Measurements from ENCODE around the gene PHF20. TPM values are rescaled to one million over a fixed set of nuclear protein-coding genes. Genes with fewer than 3 reads are reported as not detected.
A peak's percentile ranks its signal among the peaks of the same experiment; 100 is the strongest.
"Not testable (repeated sequence)": the region's sequence is repeated elsewhere in the genome, so short reads cannot be mapped to it uniquely, and the experiment has no call there.

Gene PHF20
- total and polyA plus RNA-seq, 5 donors from 2014 or later, result 87.3 to 159 (median 102) TPM

GRCh38 chr20:35762461-35762860, 9.4 kb upstream of the PHF20 start:
- H3K27ac Mint-ChIP-seq, result peak overlapping the region in 2 of 3 donors; percentile 53 to 71
- no peak overlapping the region for H3K4me3 Mint-ChIP-seq
- Histone ChIP-seq H3K27ac (ENCODE audit: insufficient read depth, low read length, poor library complexity, severe bottlenecking) (no peak overlapping the region), H3K9me3 (ENCODE audit: control insufficient read depth in 2 of 2, low read length in 2 of 2) (no peaks in the 10 kb centered on the region), H3K4me1 (ENCODE audit: control insufficient read depth, insufficient read depth, low read length, poor library complexity, severe bottlenecking) (peaks cover 14% of the 10 kb centered on the region), H3K27me3 (ENCODE audit: control insufficient read depth, insufficient read depth, low read length) (no peaks in the 10 kb centered on the region), H3K36me3 (ENCODE audit: control insufficient read depth, insufficient read depth, low read length) (no peaks in the 10 kb centered on the region), H3K4me3 (ENCODE audit: low read depth, low read length) (no peak overlapping the region)
- no peaks in the 10 kb centered on the region for H3K36me3 Mint-ChIP-seq
- H3K9me3 Mint-ChIP-seq, result no peaks in the 10 kb centered on the region
- peaks cover 0 to 25% (median 7%) of the 10 kb centered on the region in 4 donors for H3K4me1 Mint-ChIP-seq
- peaks cover 6% of the 10 kb centered on the region for H3K27me3 Mint-ChIP-seq
- ATAC-seq (ENCODE audit: low read depth in 2 of 2) (no peak), DNase-seq (no peak)

GRCh38 chr20:35764936-35765335, 6.9 kb upstream of the PHF20 start:
- not testable (repeated sequence) for H3K27me3 Mint-ChIP-seq; H3K9me3 ChIP-seq (ENCODE audit: control insufficient read depth in 2 of 2, low read length in 2 of 2); H3K9me3 Mint-ChIP-seq; H3K4me3 ChIP-seq (ENCODE audit: low read depth, low read length); H3K36me3 Mint-ChIP-seq; H3K4me3 Mint-ChIP-seq; H3K27me3 ChIP-seq (ENCODE audit: control insufficient read depth, insufficient read depth, low read length); ATAC-seq (ENCODE audit: low read depth in 2 of 2); H3K36me3 ChIP-seq (ENCODE audit: control insufficient read depth, insufficient read depth, low read length); DNase-seq
- Histone ChIP-seq H3K27ac (ENCODE audit: insufficient read depth, low read length, poor library complexity, severe bottlenecking) (peak overlapping the region; percentile 24), H3K4me1 (ENCODE audit: control insufficient read depth, insufficient read depth, low read length, poor library complexity, severe bottlenecking) (peaks cover 39% of the 10 kb centered on the region)
- H3K27ac Mint-ChIP-seq, result peak overlapping the region in 2 of 3 donors; percentile 62
- H3K4me1 Mint-ChIP-seq, result peaks cover 15 to 49% (median 26%) of the 10 kb centered on the region in 4 donors

GRCh38 chr20:35766843-35767242, 5.0 kb upstream of the PHF20 start:
- H3K4me1 ChIP-seq (ENCODE audit: control insufficient read depth, insufficient read depth, low read length, poor library complexity, severe bottlenecking), result peaks cover 57% of the 10 kb centered on the region
- H3K36me3 Mint-ChIP-seq, result peaks cover 4% of the 10 kb centered on the region

GRCh38 chr20:35767683-35768481, 3.9 kb upstream of the PHF20 start:
- H3K27ac Mint-ChIP-seq, result peak overlapping the region; percentile 99 to 100 (median 100)
- H3K4me3 Mint-ChIP-seq, result peak overlapping the region; percentile 85 to 93 (median 91)
- peak overlapping the region; percentile 95 for H3K27ac ChIP-seq (ENCODE audit: insufficient read depth, low read length, poor library complexity, severe bottlenecking)
- H3K4me3 ChIP-seq (ENCODE audit: low read depth, low read length), result peak overlapping the region; percentile 86
- no peaks in the 10 kb centered on the region for H3K27me3 ChIP-seq (ENCODE audit: control insufficient read depth, insufficient read depth, low read length)
- no peaks in the 10 kb centered on the region for H3K27me3 Mint-ChIP-seq
- peaks cover 4% of the 10 kb centered on the region for H3K36me3 Mint-ChIP-seq
- no peaks in the 10 kb centered on the region for H3K9me3 Mint-ChIP-seq
- ATAC-seq (ENCODE audit: low read depth in 2 of 2), result peak; percentile 24 to 38
- peaks cover 15 to 67% (median 34%) of the 10 kb centered on the region in 4 donors for H3K4me1 Mint-ChIP-seq
- peaks cover 63% of the 10 kb centered on the region for H3K4me1 ChIP-seq (ENCODE audit: control insufficient read depth, insufficient read depth, low read length, poor library complexity, severe bottlenecking)
- no peaks in the 10 kb centered on the region for H3K36me3 ChIP-seq (ENCODE audit: control insufficient read depth, insufficient read depth, low read length)
- no peaks in the 10 kb centered on the region for H3K9me3 ChIP-seq (ENCODE audit: control insufficient read depth in 2 of 2, low read length in 2 of 2)
- DNase-seq, result peak; percentile 57 to 92 (median 77)

More at GRCh38 chr20:35766843-35767242, 5.0 kb upstream of the PHF20 start:
- H3K4me3 Mint-ChIP-seq, result peak overlapping the region in 3 of 4 donors; percentile 19 to 92 (median 65)
- DNase-seq, result no peak
- H3K4me1 Mint-ChIP-seq, result peaks cover 15 to 66% (median 34%) of the 10 kb centered on the region in 4 donors
- H3K27ac Mint-ChIP-seq, result peak overlapping the region; percentile 99 to 100 (median 100)
- no peaks in the 10 kb centered on the region for H3K9me3 ChIP-seq (ENCODE audit: control insufficient read depth in 2 of 2, low read length in 2 of 2)
- H3K27me3 Mint-ChIP-seq, result no peaks in the 10 kb centered on the region
- H3K4me3 ChIP-seq (ENCODE audit: low read depth, low read length), result no peak overlapping the region
- no peak for ATAC-seq (ENCODE audit: low read depth in 2 of 2)
- H3K36me3 ChIP-seq (ENCODE audit: control insufficient read depth, insufficient read depth, low read length), result no peaks in the 10 kb centered on the region
- H3K27ac ChIP-seq (ENCODE audit: insufficient read depth, low read length, poor library complexity, severe bottlenecking), result peak overlapping the region; percentile 95
- no peaks in the 10 kb centered on the region for H3K27me3 ChIP-seq (ENCODE audit: control insufficient read depth, insufficient read depth, low read length)
- H3K9me3 Mint-ChIP-seq, result no peaks in the 10 kb centered on the region

GRCh38 chr20:35768731-35769664, 2.8 kb upstream of the PHF20 start:
- peaks cover 23 to 78% (median 44%) of the 10 kb centered on the region in 4 donors for H3K4me1 Mint-ChIP-seq

GRCh38 chr20:35771367-35771688, 487 bp upstream of the PHF20 start:
- Mint-ChIP-seq H3K27ac (peak overlapping the region; percentile 96 to 100 (median 100)), H3K4me3 (peak overlapping the region; percentile 73 to 95 (median 87)), H3K9me3 (no peaks in the 10 kb centered on the region), H3K27me3 (peaks cover 4% of the 10 kb centered on the region), H3K36me3 (peaks cover 17% of the 10 kb centered on the region), H3K4me1 (peaks cover 29 to 88% (median 58%) of the 10 kb centered on the region in 4 donors)
- no peaks in the 10 kb centered on the region for H3K27me3 ChIP-seq (ENCODE audit: control insufficient read depth, insufficient read depth, low read length)
- H3K4me3 ChIP-seq (ENCODE audit: low read depth, low read length), result peak overlapping the region; percentile 57
- peaks cover 90% of the 10 kb centered on the region for H3K4me1 ChIP-seq (ENCODE audit: control insufficient read depth, insufficient read depth, low read length, poor library complexity, severe bottlenecking)
- DNase-seq (no peak), ATAC-seq (ENCODE audit: low read depth in 2 of 2) (no peak)
- H3K27ac ChIP-seq (ENCODE audit: insufficient read depth, low read length, poor library complexity, severe bottlenecking), result peak overlapping the region; percentile 95
- peaks cover 10% of the 10 kb centered on the region for H3K36me3 ChIP-seq (ENCODE audit: control insufficient read depth, insufficient read depth, low read length)
- no peaks in the 10 kb centered on the region for H3K9me3 ChIP-seq (ENCODE audit: control insufficient read depth in 2 of 2, low read length in 2 of 2)

More at GRCh38 chr20:35768731-35769664, 2.8 kb upstream of the PHF20 start:
- Histone ChIP-seq H3K4me1 (ENCODE audit: control insufficient read depth, insufficient read depth, low read length, poor library complexity, severe bottlenecking) (peaks cover 74% of the 10 kb centered on the region), H3K4me3 (ENCODE audit: low read depth, low read length) (peak overlapping the region; percentile 86), H3K27me3 (ENCODE audit: control insufficient read depth, insufficient read depth, low read length) (no peaks in the 10 kb centered on the region), H3K27ac (ENCODE audit: insufficient read depth, low read length, poor library complexity, severe bottlenecking) (peak overlapping the region; percentile 95), H3K9me3 (ENCODE audit: control insufficient read depth in 2 of 2, low read length in 2 of 2) (no peaks in the 10 kb centered on the region), H3K36me3 (ENCODE audit: control insufficient read depth, insufficient read depth, low read length) (no peaks in the 10 kb centered on the region)
- Mint-ChIP-seq H3K27me3 (peaks cover 4% of the 10 kb centered on the region), H3K4me3 (peak overlapping the region; percentile 85 to 93 (median 91)), H3K9me3 (no peaks in the 10 kb centered on the region), H3K36me3 (peaks cover 6% of the 10 kb centered on the region), H3K27ac (peak overlapping the region; percentile 99 to 100 (median 100))
- DNase-seq, result peak in 2 of 3 donors; percentile 29 to 32
- ATAC-seq (ENCODE audit: low read depth in 2 of 2), result no peak

GRCh38 chr20:35772563-35773058, 796 bp downstream of the PHF20 start:
- peak overlapping the region in 2 of 3 donors; percentile 97 to 100 for H3K27ac Mint-ChIP-seq
- DNase-seq, result no peak
- peaks cover 4% of the 10 kb centered on the region for H3K27me3 Mint-ChIP-seq
- Histone ChIP-seq H3K4me3 (ENCODE audit: low read depth, low read length) (peak overlapping the region; percentile 94), H3K36me3 (ENCODE audit: control insufficient read depth, insufficient read depth, low read length) (peaks cover 10% of the 10 kb centered on the region), H3K9me3 (ENCODE audit: control insufficient read depth in 2 of 2, low read length in 2 of 2) (no peaks in the 10 kb centered on the region), H3K27ac (ENCODE audit: insufficient read depth, low read length, poor library complexity, severe bottlenecking) (peak overlapping the region; percentile 95), H3K4me1 (ENCODE audit: control insufficient read depth, insufficient read depth, low read length, poor library complexity, severe bottlenecking) (peaks cover 92% of the 10 kb centered on the region), H3K27me3 (ENCODE audit: control insufficient read depth, insufficient read depth, low read length) (no peaks in the 10 kb centered on the region)
- peaks cover 40 to 88% (median 66%) of the 10 kb centered on the region in 4 donors for H3K4me1 Mint-ChIP-seq
- peaks cover 28% of the 10 kb centered on the region for H3K36me3 Mint-ChIP-seq
- peak overlapping the region; percentile 91 to 100 (median 95) for H3K4me3 Mint-ChIP-seq
- H3K9me3 Mint-ChIP-seq, result peaks cover 0 to 2% (median 0%) of the 10 kb centered on the region in 7 donors
- ATAC-seq (ENCODE audit: low read depth in 2 of 2), result no peak
